ENCODE results near the gene ATRX.

DNA sequence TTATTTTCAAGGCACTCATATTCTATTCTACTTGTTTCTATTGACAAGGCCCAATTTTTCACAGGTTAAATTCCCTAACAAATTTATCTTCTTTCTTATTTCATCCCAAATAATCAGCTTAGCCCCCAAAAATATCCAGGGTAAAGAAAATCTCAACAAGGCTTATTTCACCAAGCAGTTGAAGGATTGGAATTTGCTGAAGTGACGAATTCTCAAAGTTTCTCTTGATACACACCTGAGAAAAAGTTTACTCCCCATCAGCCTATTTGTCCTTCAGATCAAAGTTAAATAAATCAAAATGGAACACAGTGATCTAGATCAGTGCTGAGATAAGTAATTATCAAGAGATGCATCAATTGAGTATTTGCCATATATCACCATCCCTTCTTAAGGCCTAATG lies 106.9 kb downstream of the ATRX start:
- TF ChIP-seq, protein P1, sequence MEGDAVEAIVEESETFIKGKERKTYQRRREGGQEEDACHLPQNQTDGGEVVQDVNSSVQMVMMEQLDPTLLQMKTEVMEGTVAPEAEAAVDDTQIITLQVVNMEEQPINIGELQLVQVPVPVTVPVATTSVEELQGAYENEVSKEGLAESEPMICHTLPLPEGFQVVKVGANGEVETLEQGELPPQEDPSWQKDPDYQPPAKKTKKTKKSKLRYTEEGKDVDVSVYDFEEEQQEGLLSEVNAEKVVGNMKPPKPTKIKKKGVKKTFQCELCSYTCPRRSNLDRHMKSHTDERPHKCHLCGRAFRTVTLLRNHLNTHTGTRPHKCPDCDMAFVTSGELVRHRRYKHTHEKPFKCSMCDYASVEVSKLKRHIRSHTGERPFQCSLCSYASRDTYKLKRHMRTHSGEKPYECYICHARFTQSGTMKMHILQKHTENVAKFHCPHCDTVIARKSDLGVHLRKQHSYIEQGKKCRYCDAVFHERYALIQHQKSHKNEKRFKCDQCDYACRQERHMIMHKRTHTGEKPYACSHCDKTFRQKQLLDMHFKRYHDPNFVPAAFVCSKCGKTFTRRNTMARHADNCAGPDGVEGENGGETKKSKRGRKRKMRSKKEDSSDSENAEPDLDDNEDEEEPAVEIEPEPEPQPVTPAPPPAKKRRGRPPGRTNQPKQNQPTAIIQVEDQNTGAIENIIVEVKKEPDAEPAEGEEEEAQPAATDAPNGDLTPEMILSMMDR (IDR thresholded peaks at IDR 0.05): no peak
- TF ChIP-seq POLR2AphosphoS5 (IDR thresholded peaks at IDR 0.05) (no peak), POLR2A (IDR thresholded peaks at IDR 0.05) (no peak)
